Caco-2 (cell line): ENCODE measurements around the gene GALE. TPM values are rescaled to one million over a fixed set of nuclear protein-coding genes. Genes with fewer than 3 reads are reported as not detected.
A peak's percentile ranks its signal among the peaks of the same experiment; 100 is the strongest.

Experiments
- BruUV-seq: library from RNA; stranded (reverse); fragments of 400-500 nt; replicated peaks from 2 replicates; lab custom pipeline; 2021; lab: Mats Ljungman, UMichigan
- CTCF ChIA-PET: fragments of 300-600 bp; sonication (Branson Sonifier 250); formaldehyde crosslinking; loops from one replicate; lab custom pipeline; 2022; ENCODE audit warnings: antibody characterized with exemption; lab: Charles Lee
- POLR2A ChIA-PET: fragments of 300-600 bp; sonication (Branson Sonifier 250); formaldehyde crosslinking; loops from one replicate; lab custom pipeline; 2022; ENCODE audit warnings: antibody characterized with exemption; lab: Charles Lee
- DNase-seq, 2 experiments: peaks; one replicate each; pipeline versions ENCODE4 v3.0.0 to v3.0.0-alpha.2; 2020 to 2022
- H3K27me3 ChIP-seq: replicated peaks from 2 replicates; pipeline ENCODE4 v1.6.0; 2011; ENCODE audit warnings: low read length; ENCODE audit not compliant: control insufficient read depth, insufficient read depth
- H3K36me3 ChIP-seq: 2 replicates; pipeline ENCODE4 v1.5.1; 2011; ENCODE audit warnings: low read length; ENCODE audit not compliant: control insufficient read depth, insufficient read depth
- H3K4me1 ChIP-seq: fragments of 250-450 bp; sonication (Bioruptor Pico); 2 replicates; pipeline ENCODE4 v1.5.1; 2020; ENCODE audit warnings: mild to moderate bottlenecking
- H3K4me3 ChIP-seq: 2 replicates; pipeline ENCODE4 v1.5.1; 2011; ENCODE audit warnings: low read depth, mild to moderate bottlenecking, control low read depth, low read length
- H3K9me3 ChIP-seq: fragments of 250-450 bp; sonication (Bioruptor Pico); 2 replicates; pipeline ENCODE4 v1.5.1; 2020; ENCODE audit warnings: mild to moderate bottlenecking, moderate library complexity
- H3K27ac Mint-ChIP-seq: one replicate; pipeline ENCODE4 v1.8.0; 2022; ENCODE audit warnings: mixed read lengths; ENCODE audit not compliant: unreplicated experiment
- H3K27me3 Mint-ChIP-seq: one replicate; pipeline ENCODE4 v1.8.0; 2022; ENCODE audit warnings: mixed read lengths; ENCODE audit not compliant: insufficient read depth, unreplicated experiment
- H3K36me3 Mint-ChIP-seq: one replicate; pipeline ENCODE4 v1.8.0; 2022; ENCODE audit warnings: mild to moderate bottlenecking, mixed read lengths; ENCODE audit not compliant: insufficient read depth, unreplicated experiment
- H3K4me1 Mint-ChIP-seq: one replicate; pipeline ENCODE4 v1.8.0; 2022; ENCODE audit warnings: low read depth, mixed read lengths; ENCODE audit not compliant: unreplicated experiment
- H3K4me3 Mint-ChIP-seq: one replicate; pipeline ENCODE4 v1.8.0; 2022; ENCODE audit warnings: mild to moderate bottlenecking, moderate library complexity, mixed read lengths; ENCODE audit not compliant: unreplicated experiment
- H3K9me3 Mint-ChIP-seq: one replicate; pipeline ENCODE4 v1.8.0; 2022; ENCODE audit warnings: mixed read lengths; ENCODE audit not compliant: unreplicated experiment
- CTCF ChIP-seq, 2 experiments: fragments of 200-600 bp in 1 of 2; IDR thresholded peaks; 1 replicate in 1 of 2; 2 replicates in 1 of 2; pipeline versions ENCODE4 v1.5.1 to v1.8.0; 2011 to 2022; ENCODE audit warnings: antibody characterized with exemption in 1 of 2, control low read depth in 1 of 2, inconsistent platforms in 1 of 2, low read depth in 1 of 2, low read length in 1 of 2, mild to moderate bottlenecking in 1 of 2, moderate library complexity in 1 of 2; ENCODE audit not compliant: insufficient read depth in 1 of 2, severe bottlenecking in 1 of 2, unreplicated experiment in 1 of 2
- intact Hi-C: fragments of 100-400 bp; cut with micrococcal nuclease; formaldehyde crosslinking; loops from one replicate; pipeline ENCODE4 v1.10.0; 2022; ENCODE audit not compliant: unreplicated experiment
- total RNA-seq: library from RNA; stranded (reverse); gene quantifications from 2 replicates; pipeline ENCODE4 v1.2.3, GENCODE V29; 2022

The GALE gene
- total RNA-seq, 1 experiment from 2014 or later: 51.6 TPM

DNA sequence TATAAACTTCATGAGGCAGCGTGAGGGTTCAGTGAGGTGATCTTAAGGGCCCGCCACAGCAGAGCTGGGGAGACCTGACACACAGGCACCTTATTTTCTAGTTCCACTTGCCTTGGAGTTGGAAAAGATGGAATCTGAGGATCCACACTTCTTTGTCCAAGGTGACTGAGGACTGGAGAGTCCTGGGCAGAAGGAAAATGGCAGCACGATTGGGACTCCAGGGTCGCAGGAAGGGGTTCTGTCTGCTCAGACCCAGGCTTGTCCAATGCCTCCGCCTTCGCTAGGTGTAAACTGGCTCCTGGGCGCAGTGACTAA, 1.3 kb downstream of the GALE start:
- H3K9me3 ChIP-seq: no peaks in the 10 kb centered on the region
- no peak for TF ChIP-seq CTCF (IDR thresholded peaks at IDR 0.05; ENCODE audit: insufficient read depth in 1 of 2, low read depth in 1 of 2, low read length in 1 of 2, severe bottlenecking in 1 of 2, unreplicated experiment in 1 of 2)
- no peaks in the 10 kb centered on the region for H3K4me1 Mint-ChIP-seq
- DNase-seq: no peak
- no peaks in the 10 kb centered on the region for H3K27me3 ChIP-seq
- no peaks in the 10 kb centered on the region; the same call in 1 of the 2 replicates for H3K36me3 ChIP-seq
- peaks cover 7% of the 10 kb centered on the region; the same call in 1 of the 2 replicates for H3K4me1 ChIP-seq
- intact Hi-C loops: no loop called here
- peak overlapping the region; percentile 96 for H3K27ac Mint-ChIP-seq
- CTCF ChIA-PET: interaction anchor here (0.7 to 2.2 kb wide), 2 partner anchors 27 to 70 kb away, joined by 3 to 5 read pairs; partner anchors contain the start of gene FUCA1
- peak overlapping the region; percentile 96 for H3K4me3 ChIP-seq
- H3K27me3 Mint-ChIP-seq: no peaks in the 10 kb centered on the region
- H3K9me3 Mint-ChIP-seq: no peaks in the 10 kb centered on the region
- peak overlapping the region; percentile 91 for H3K4me3 Mint-ChIP-seq
- H3K36me3 Mint-ChIP-seq: peaks cover 46% of the 10 kb centered on the region
- POLR2A ChIA-PET: interaction anchor here (0.6 to 3.5 kb wide), 5 partner anchors 12 to 108 kb away, joined by 3 to 20 read pairs (median 4); partner anchors contain the start of genes HMGCL, PITHD1 and RPL11
- BruUV-seq: no TSS peak

DNA sequence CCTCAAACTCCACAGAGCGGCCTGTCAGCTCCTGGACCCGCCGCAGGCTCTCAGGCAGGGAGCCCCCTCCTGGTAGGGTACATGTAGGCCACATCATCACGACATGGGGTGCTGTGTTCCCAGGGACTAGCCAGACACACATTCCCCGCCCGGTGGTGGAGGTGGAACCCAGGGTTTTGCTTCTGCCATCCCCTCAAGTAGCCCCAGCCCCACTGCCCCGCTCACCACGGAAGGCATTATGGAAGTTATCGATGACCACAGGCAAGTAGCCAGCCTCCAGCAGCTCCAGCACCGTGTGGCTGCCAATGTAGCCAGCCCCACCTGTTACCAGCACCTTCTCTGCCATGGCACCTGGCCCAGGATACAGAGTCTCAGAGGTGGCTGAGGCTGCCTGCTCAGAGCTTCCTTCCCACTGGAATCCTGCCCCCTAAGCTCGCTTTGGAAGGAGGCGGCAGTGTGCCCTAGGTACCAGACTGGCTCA, 1.9 kb downstream of the GALE start:
- H3K27me3 Mint-ChIP-seq: no peaks in the 10 kb centered on the region
- no peaks in the 10 kb centered on the region for H3K9me3 Mint-ChIP-seq
- intact Hi-C loops: no loop called here
- H3K4me1 Mint-ChIP-seq: no peaks in the 10 kb centered on the region
- Histone ChIP-seq H3K36me3 (no peaks in the 10 kb centered on the region; the same call in 1 of the 2 replicates), H3K27me3 (no peaks in the 10 kb centered on the region), H3K9me3 (no peaks in the 10 kb centered on the region), H3K4me3 (no peak overlapping the region), H3K4me1 (peaks cover 7% of the 10 kb centered on the region; the same call in 1 of the 2 replicates)
- DNase-seq: peak in 1 of 2 experiments; percentile 24
- H3K27ac Mint-ChIP-seq: no peak overlapping the region
- ChIA-PET CTCF (interaction anchor here (0.7 to 2.2 kb wide), 2 partner anchors 27 to 70 kb away, joined by 3 to 5 read pairs; partner anchors contain the start of gene FUCA1), POLR2A (interaction anchor here (0.6 to 3.5 kb wide), 3 partner anchors 13 to 107 kb away, joined by 3 to 20 read pairs (median 4); partner anchors contain the start of genes PITHD1 and RPL11)
- no TSS peak for BruUV-seq
- no peak for TF ChIP-seq CTCF (IDR thresholded peaks at IDR 0.05; ENCODE audit: insufficient read depth in 1 of 2, low read depth in 1 of 2, low read length in 1 of 2, severe bottlenecking in 1 of 2, unreplicated experiment in 1 of 2)
- H3K4me3 Mint-ChIP-seq: no peak overlapping the region
- H3K36me3 Mint-ChIP-seq: peaks cover 50% of the 10 kb centered on the region

GRCh38 chr1:23797478-23798448, 2.8 kb downstream of the GALE start:
- H3K36me3 Mint-ChIP-seq: peaks cover 59% of the 10 kb centered on the region
- intact Hi-C loops: no loop called here
- Histone ChIP-seq H3K36me3 (no peaks in the 10 kb centered on the region; the same call in none of the 2 replicates), H3K9me3 (no peaks in the 10 kb centered on the region), H3K4me3 (no peak overlapping the region), H3K4me1 (peaks cover 7% of the 10 kb centered on the region; the same call in 1 of the 2 replicates), H3K27me3 (no peaks in the 10 kb centered on the region)
- H3K4me3 Mint-ChIP-seq: no peak overlapping the region
- no peak for DNase-seq
- H3K27me3 Mint-ChIP-seq: no peaks in the 10 kb centered on the region
- ChIA-PET POLR2A (no interaction called here), CTCF (no interaction called here)
- H3K4me1 Mint-ChIP-seq: no peaks in the 10 kb centered on the region
- no peak for TF ChIP-seq CTCF (IDR thresholded peaks at IDR 0.05; ENCODE audit: insufficient read depth in 1 of 2, low read depth in 1 of 2, low read length in 1 of 2, severe bottlenecking in 1 of 2, unreplicated experiment in 1 of 2)
- no peak overlapping the region for H3K27ac Mint-ChIP-seq
- BruUV-seq: no TSS peak
- H3K9me3 Mint-ChIP-seq: no peaks in the 10 kb centered on the region
